Measurements from ENCODE around the gene ECSCR. TPM values are rescaled to one million over a fixed set of nuclear protein-coding genes. Genes with fewer than 3 reads are reported as not detected.
A peak's percentile ranks its signal among the peaks of the same experiment; 100 is the strongest.

ECSCR gene
- total and polyA plus RNA-seq, 9 donors = 4.4 to 43.5 (median 11.1) TPM

DNA sequence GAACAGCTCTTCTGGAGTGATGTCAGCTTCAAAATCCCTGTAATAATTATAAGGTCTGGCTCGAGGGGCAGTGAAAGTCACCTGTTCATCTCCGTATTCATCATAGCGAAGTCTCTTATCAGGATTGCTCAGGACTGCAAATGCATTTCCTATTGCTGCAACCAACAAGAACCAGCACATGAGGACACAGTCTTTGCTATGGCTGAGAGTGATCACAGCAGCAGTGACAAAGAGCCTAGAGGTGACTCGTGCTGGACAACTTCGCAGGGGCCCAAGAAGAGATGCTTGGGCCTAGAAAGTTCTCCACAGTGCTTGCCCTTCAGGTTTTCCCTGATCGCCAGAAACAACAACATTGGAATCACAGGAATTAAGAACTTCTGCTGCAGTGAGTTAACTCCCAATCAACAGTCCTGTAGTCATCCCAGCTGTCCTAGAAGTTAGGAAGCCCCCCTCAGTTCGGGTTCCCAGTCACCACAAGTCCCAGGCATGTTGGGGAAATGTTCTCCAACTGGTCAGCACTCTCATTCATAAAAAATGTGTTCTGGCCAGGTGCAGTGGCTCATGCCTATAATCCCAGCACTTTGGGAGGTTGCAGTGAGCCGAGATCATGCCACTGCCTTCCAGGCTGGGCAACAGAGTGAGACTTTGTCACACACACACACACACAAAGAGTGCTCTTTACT is 36.2 kb downstream of the ECSCR start:
- WGBS, 3 donors = 58 to 82% (median 75%) methylated on average over 8 of the region's 8 CpGs
- H3K4me3 ChIP-seq = no peak overlapping the region
- H3K27ac ChIP-seq = no peak overlapping the region
- no peak for DNase-seq
- no peaks in the 10 kb centered on the region for H3K27me3 ChIP-seq
- no peaks in the 10 kb centered on the region for H3K4me1 ChIP-seq (ENCODE audit: insufficient read depth)
- TF ChIP-seq, protein P1, sequence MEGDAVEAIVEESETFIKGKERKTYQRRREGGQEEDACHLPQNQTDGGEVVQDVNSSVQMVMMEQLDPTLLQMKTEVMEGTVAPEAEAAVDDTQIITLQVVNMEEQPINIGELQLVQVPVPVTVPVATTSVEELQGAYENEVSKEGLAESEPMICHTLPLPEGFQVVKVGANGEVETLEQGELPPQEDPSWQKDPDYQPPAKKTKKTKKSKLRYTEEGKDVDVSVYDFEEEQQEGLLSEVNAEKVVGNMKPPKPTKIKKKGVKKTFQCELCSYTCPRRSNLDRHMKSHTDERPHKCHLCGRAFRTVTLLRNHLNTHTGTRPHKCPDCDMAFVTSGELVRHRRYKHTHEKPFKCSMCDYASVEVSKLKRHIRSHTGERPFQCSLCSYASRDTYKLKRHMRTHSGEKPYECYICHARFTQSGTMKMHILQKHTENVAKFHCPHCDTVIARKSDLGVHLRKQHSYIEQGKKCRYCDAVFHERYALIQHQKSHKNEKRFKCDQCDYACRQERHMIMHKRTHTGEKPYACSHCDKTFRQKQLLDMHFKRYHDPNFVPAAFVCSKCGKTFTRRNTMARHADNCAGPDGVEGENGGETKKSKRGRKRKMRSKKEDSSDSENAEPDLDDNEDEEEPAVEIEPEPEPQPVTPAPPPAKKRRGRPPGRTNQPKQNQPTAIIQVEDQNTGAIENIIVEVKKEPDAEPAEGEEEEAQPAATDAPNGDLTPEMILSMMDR (IDR thresholded peaks at IDR 0.05) = no peak
- TF ChIP-seq EP300 (IDR thresholded peaks at IDR 0.05) = no peak
- no peak for TF ChIP-seq POLR2A (IDR thresholded peaks at IDR 0.05)
- no peaks in the 10 kb centered on the region for H3K9me3 ChIP-seq
- no peaks in the 10 kb centered on the region for H3K36me3 ChIP-seq
- intact Hi-C loops (cut with DNase I) = loop anchor here in 2 of 4 donors (10.0 kb wide), 2 partner anchors 208 to 338 kb away; no protein-coding TSS in a partner anchor

DNA sequence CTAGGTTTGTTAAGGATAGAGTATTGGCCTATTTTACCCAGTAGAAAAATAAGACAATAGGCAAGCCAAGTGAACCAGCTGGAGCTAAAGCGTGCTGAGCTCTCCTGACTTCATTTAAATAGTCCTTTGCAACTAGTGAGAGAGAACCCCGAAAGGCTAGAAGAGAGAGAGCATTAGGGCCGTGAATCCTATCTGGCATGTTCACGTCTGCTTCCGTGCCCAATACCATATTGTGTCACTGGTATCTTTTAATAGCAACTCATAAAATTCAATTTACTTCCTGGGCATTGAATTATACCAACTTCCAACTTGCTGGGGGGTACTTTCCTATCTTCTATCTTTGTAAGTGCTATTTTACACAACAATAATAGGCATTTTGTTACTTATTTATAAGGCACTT is 37.0 kb downstream of the ECSCR start:
- intact Hi-C loops (cut with DNase I) = loop anchor here in 3 of 4 donors (2.0 to 10.0 kb wide), 3 partner anchors 209 to 339 kb away; no protein-coding TSS in a partner anchor
- Histone ChIP-seq H3K9me3 (no peaks in the 10 kb centered on the region), H3K36me3 (no peaks in the 10 kb centered on the region), H3K27me3 (no peaks in the 10 kb centered on the region), H3K27ac (no peak overlapping the region), H3K4me1 (ENCODE audit: insufficient read depth) (no peaks in the 10 kb centered on the region), H3K4me3 (no peak overlapping the region)
- no peak for DNase-seq
- TF ChIP-seq EP300 (IDR thresholded peaks at IDR 0.05) (no peak), POLR2A (IDR thresholded peaks at IDR 0.05) (no peak)
- TF ChIP-seq, protein P1 (IDR thresholded peaks at IDR 0.05) = no peak
- WGBS, 3 donors = 88 to 92% (median 89%) methylated on average over 5 of the region's 5 CpGs

DNA sequence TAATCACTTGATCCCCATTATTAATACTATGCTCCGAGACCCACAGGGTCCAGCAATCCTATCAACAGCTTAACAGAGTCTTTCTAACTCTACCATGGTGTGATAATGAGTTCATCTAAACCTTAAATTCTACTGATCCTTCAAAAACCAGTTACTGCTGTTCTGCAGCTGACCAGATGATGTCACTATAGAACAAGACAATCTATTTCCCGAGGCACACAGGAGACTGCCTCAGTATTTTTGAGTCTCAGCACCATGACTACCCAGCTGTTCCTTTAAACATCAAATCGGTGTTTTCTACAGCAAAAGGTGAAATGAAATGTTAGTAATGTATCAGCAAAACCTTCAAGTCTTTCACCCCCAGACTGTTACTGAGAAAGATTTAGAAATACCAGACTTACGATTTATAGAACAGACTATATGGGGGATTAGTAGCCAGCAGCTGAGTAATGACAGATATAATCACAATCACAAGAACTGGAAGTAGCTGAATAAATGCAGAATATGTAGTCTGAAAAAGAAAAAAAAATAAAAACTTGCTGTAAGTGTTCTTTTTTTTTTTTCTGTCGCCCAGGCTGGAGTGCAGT is 40.1 kb downstream of the ECSCR start:
- WGBS, 3 donors = 42 to 49% (median 45%) methylated on average over 5 of the region's 5 CpGs
- H3K27ac ChIP-seq = no peak overlapping the region
- H3K4me3 ChIP-seq = no peak overlapping the region
- H3K4me1 ChIP-seq (ENCODE audit: insufficient read depth) = peaks cover 1% of the 10 kb centered on the region
- TF ChIP-seq POLR2A (IDR thresholded peaks at IDR 0.05) = no peak
- TF ChIP-seq, protein P1 (IDR thresholded peaks at IDR 0.05) = peak; percentile 55 to 66 (median 58)
- DNase-seq = peak in 1 of 5 donors; percentile 48
- intact Hi-C loops (cut with DNase I) = loop anchor here (1.0 to 10.0 kb wide), 5 partner anchors 91 to 342 kb away; no protein-coding TSS in a partner anchor
- no peaks in the 10 kb centered on the region for H3K27me3 ChIP-seq
- H3K36me3 ChIP-seq = no peaks in the 10 kb centered on the region
- H3K9me3 ChIP-seq = no peaks in the 10 kb centered on the region

DNA sequence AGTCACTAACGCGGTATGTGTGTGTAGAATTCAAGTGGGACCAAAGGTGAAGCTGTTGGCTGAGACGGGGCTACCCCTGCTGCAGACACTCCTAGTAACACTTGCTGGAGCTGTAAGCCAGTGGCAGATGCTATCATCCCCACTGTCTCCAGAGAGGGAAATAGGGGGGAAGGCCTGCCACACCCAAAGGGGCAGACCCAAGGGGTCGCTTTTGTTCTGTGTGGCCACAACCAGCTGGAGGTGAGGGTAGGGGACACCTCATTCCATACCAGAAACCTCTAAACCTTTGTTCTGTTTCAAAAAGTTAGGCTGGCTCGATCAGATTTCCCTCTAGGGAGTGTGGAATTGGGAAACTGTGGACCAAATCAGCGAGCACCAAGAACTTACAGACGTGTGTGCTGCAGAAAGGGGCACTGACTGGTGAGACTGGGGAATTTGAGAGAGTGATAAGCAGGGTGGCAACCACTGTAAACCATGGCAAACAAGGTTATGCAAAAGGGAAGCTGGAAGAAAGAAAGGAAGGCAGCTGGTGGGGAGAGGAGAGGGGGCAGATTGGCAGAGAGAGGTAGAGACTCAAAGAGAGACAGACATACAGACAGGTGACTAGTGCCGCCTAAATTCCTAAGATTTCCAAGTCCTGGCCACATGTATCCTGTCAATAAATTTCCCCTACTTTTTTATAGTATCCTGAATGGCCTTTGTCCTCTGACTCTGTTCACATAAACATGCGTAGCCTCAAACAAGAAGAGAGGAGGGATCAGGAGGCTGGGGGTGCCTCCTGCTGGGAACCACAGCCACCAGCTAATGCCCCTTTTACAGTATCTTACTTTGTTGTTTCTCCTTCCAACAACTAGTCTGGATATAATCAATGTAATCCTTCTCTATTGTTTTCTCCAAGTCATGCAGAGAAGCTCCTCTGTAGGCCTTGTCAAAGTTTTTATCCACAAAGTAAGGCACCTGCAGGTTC is 43.0 kb downstream of the ECSCR start:
- intact Hi-C loops (cut with DNase I) = loop anchor here in 3 of 4 donors (5.0 to 10.0 kb wide), 4 partner anchors 98 to 345 kb away; no protein-coding TSS in a partner anchor
- Histone ChIP-seq H3K27me3 (no peaks in the 10 kb centered on the region), H3K4me3 (no peak overlapping the region), H3K36me3 (no peaks in the 10 kb centered on the region), H3K4me1 (ENCODE audit: insufficient read depth) (peaks cover 5% of the 10 kb centered on the region), H3K27ac (no peak overlapping the region), H3K9me3 (no peaks in the 10 kb centered on the region)
- TF ChIP-seq, protein P1 (IDR thresholded peaks at IDR 0.05) = no peak
- no peak for TF ChIP-seq POLR2A (IDR thresholded peaks at IDR 0.05)
- WGBS, 3 donors = 83 to 87% (median 84%) methylated on average over 9 of the region's 9 CpGs
- no peak for DNase-seq
